HepG2 (cell line): ENCODE data around the gene ING5. TPM values are rescaled to one million over a fixed set of nuclear protein-coding genes. Genes with fewer than 3 reads are reported as not detected.
A peak's percentile ranks its signal among the peaks of the same experiment; 100 is the strongest.

Experiments used
- FOXK2 ChIP-seq: fragments of 450-650 bp; IDR thresholded peaks from 2 replicates; pipeline ENCODE4 v1.6.1; 2016
- KDM6A ChIP-seq: IDR thresholded peaks from 2 replicates; pipeline ENCODE4 v1.6.1; 2016; ENCODE audit warnings: low read depth
- PCBP1 ChIP-seq: fragments of 200-400 bp; formaldehyde crosslinking; IDR thresholded peaks from 2 replicates; pipeline ENCODE4 v1.6.1; 2017; ENCODE audit warnings: mild to moderate bottlenecking, low read depth, low read length, borderline replicate concordance
- POLR2AphosphoS5 ChIP-seq: IDR thresholded peaks from 2 replicates; pipeline ENCODE4 v1.6.1; 2012; ENCODE audit warnings: low read depth, low read length
- SNRNP70 ChIP-seq: fragments of 200-400 bp; formaldehyde crosslinking; IDR thresholded peaks from 2 replicates; pipeline ENCODE4 v1.6.1; 2017; ENCODE audit warnings: mild to moderate bottlenecking, low read depth, low read length, moderate library complexity
- SP4 ChIP-seq: sonication (generic); formaldehyde crosslinking; IDR thresholded peaks from 2 replicates; pipeline ENCODE4 v1.8.1; 2023; ENCODE audit warnings: mild to moderate bottlenecking, missing genetic modification reagents
- ZBTB21 ChIP-seq: sonication (generic); formaldehyde crosslinking; IDR thresholded peaks from 2 replicates; pipeline ENCODE4 v1.4.0; 2020; ENCODE audit warnings: missing genetic modification reagents
- ZKSCAN5 ChIP-seq: sonication (generic); formaldehyde crosslinking; IDR thresholded peaks from 2 replicates; pipeline ENCODE4 v1.5.1; 2020; ENCODE audit warnings: mild to moderate bottlenecking, missing genetic modification reagents
- ZNF484 ChIP-seq: sonication (generic); formaldehyde crosslinking; IDR thresholded peaks from 2 replicates; pipeline ENCODE4 v1.5.1; 2020; ENCODE audit warnings: mild to moderate bottlenecking, low read depth, missing genetic modification reagents, borderline replicate concordance
- ZNF782 ChIP-seq: sonication (generic); formaldehyde crosslinking; IDR thresholded peaks from 2 replicates; pipeline ENCODE4 v1.4.0; 2020; ENCODE audit warnings: missing genetic modification reagents, mild to moderate bottlenecking, borderline replicate concordance
- ZNF841 ChIP-seq: sonication (generic); formaldehyde crosslinking; IDR thresholded peaks from 2 replicates; pipeline ENCODE4 v1.8.1; 2023; ENCODE audit warnings: missing genetic modification reagents, borderline replicate concordance
- polyA plus RNA-seq, 8 experiments: library from polyadenylated mRNA; depleted of rRNA in 3 of 8; stranded (reverse) in 7 of 8; unstranded in 1 of 8; fragments of >200 nt; fragmentation: Illumina TruSeq in 4 of 8; extraction: Trizol in 4 of 8; gene quantifications; 2 replicates each; pipeline versions ENCODE4 v1.2.1 to v1.2.3, GENCODE V29; 2011 to 2016; ENCODE audit warnings: low read depth in 4 of 8, missing spikeins in 1 of 8, mixed read lengths in 1 of 8; ENCODE audit not compliant: insufficient read depth in 1 of 8
- total RNA-seq, 5 experiments: library from RNA; depleted of rRNA; stranded (reverse); fragments of >200 nt; fragmentation: Illumina TruSeq; extraction: Trizol; gene quantifications; 2 replicates each; pipeline ENCODE4 v1.2.3, GENCODE V29; 2016; ENCODE audit warnings: low read depth in 1 of 5
- TF ChIP-seq, protein P1 (sequence below): sonication (generic); formaldehyde crosslinking; IDR thresholded peaks from 2 replicates; pipeline ENCODE4 v1.8.1; 2023; ENCODE audit warnings: mild to moderate bottlenecking, missing genetic modification reagents
- TF ChIP-seq, protein P2 (sequence below): sonication (generic); formaldehyde crosslinking; IDR thresholded peaks from 2 replicates; pipeline ENCODE4 v1.8.1; 2022; ENCODE audit warnings: low read depth, mild to moderate bottlenecking, missing genetic modification reagents
- TF ChIP-seq, protein P3 (sequence below): sonication (generic); formaldehyde crosslinking; IDR thresholded peaks from 2 replicates; pipeline ENCODE4 v1.8.1; 2023; ENCODE audit warnings: mild to moderate bottlenecking, missing genetic modification reagents, borderline replicate concordance
- TF ChIP-seq, protein P4 (sequence below): sonication (generic); formaldehyde crosslinking; conservative IDR thresholded peaks from 2 replicates; pipeline ENCODE4 v1.8.1; 2023; ENCODE audit warnings: missing genetic modification reagents
- TF ChIP-seq, protein P5 (sequence below): IDR thresholded peaks from 2 replicates; pipeline ENCODE4 v1.6.1; 2016; ENCODE audit warnings: missing compliant biosample characterization, missing genetic modification reagents, borderline replicate concordance
- TF ChIP-seq, protein P6 (sequence below): sonication (generic); formaldehyde crosslinking; conservative IDR thresholded peaks from 2 replicates; pipeline ENCODE4 v1.8.0; 2022; ENCODE audit warnings: mild to moderate bottlenecking, moderate library complexity, missing genetic modification reagents

The ING5 gene
- total and polyA plus RNA-seq, 2 of the 13 experiments (the other 11 are each of a cell fraction or from before 2014, with no cell fraction given) = 61.9 to 71.9 TPM

DNA sequence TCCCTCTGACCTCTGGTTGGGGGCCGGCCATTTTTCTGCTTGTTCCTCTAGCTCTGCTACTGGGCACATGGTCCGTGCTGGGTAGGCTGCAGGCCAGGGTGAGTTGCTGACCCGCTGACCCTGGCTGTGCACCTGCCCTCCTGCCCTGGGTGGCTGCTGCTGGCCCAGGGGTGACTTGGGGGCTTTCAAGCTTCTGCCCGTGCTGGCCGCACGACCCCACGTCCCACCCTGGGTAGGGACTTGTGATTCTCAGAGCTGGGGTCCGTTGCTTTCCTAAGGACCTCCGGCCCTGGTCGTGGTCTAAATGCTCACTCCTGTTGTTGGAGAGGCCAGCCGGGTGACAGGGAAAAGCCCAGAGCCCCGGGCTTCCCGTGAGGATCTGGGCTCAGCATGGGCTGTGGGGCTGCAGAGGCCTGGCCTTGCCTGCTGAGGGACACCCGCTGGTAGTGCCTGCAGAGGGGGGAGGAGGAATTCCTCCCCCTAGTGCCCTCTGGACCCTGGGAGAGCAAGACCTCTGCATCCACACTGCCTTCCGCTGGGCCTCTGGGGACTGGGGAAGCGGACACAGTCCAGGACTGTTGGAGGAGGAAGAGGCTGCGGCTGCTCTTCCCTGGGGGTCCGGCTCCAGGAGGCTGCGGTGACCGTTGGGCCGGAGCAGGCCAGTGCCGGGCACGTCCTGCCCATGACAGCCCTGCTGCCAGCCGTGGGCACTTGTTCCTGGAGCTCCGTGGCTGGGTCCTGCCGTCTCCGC lies 68.5 kb downstream of the ING5 start (continued):
- TF ChIP-seq, protein P1, sequence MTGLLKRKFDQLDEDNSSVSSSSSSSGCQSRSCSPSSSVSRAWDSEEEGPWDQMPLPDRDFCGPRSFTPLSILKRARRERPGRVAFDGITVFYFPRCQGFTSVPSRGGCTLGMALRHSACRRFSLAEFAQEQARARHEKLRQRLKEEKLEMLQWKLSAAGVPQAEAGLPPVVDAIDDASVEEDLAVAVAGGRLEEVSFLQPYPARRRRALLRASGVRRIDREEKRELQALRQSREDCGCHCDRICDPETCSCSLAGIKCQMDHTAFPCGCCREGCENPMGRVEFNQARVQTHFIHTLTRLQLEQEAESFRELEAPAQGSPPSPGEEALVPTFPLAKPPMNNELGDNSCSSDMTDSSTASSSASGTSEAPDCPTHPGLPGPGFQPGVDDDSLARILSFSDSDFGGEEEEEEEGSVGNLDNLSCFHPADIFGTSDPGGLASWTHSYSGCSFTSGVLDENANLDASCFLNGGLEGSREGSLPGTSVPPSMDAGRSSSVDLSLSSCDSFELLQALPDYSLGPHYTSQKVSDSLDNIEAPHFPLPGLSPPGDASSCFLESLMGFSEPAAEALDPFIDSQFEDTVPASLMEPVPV (CRISPR knock-in tag) = no peak
- TF ChIP-seq SNRNP70 (no peak), ZNF782 (CRISPR knock-in tag) (no peak; the same call in 1 of the 2 replicates), PCBP1 (peak; percentile 74; the same call in 1 of the 2 replicates), FOXK2 (no peak), ZNF841 (CRISPR knock-in tag) (no peak), ZNF484 (CRISPR knock-in tag) (0 out of 2 replicates have a peak, but pooled peaks have one; percentile 33), KDM6A (CRISPR knock-in tag) (peak; percentile 95), ZKSCAN5 (CRISPR knock-in tag) (no peak), SP4 (CRISPR knock-in tag) (peak; percentile 84), POLR2AphosphoS5 (peak; percentile 98), ZBTB21 (no peak)
- TF ChIP-seq, protein P2, sequence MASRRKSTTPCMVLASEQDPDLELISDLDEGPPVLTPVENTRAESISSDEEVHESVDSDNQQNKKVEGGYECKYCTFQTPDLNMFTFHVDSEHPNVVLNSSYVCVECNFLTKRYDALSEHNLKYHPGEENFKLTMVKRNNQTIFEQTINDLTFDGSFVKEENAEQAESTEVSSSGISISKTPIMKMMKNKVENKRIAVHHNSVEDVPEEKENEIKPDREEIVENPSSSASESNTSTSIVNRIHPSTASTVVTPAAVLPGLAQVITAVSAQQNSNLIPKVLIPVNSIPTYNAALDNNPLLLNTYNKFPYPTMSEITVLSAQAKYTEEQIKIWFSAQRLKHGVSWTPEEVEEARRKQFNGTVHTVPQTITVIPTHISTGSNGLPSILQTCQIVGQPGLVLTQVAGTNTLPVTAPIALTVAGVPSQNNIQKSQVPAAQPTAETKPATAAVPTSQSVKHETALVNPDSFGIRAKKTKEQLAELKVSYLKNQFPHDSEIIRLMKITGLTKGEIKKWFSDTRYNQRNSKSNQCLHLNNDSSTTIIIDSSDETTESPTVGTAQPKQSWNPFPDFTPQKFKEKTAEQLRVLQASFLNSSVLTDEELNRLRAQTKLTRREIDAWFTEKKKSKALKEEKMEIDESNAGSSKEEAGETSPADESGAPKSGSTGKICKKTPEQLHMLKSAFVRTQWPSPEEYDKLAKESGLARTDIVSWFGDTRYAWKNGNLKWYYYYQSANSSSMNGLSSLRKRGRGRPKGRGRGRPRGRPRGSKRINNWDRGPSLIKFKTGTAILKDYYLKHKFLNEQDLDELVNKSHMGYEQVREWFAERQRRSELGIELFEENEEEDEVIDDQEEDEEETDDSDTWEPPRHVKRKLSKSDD (CRISPR knock-in tag) = peak; percentile 70; the same call in 1 of the 2 replicates
- TF ChIP-seq, protein P3, sequence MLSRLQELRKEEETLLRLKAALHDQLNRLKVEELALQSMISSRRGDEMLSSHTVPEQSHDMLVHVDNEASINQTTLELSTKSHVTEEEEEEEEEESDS (CRISPR knock-in tag) = no peak; the same call in 1 of the 2 replicates
- TF ChIP-seq, protein P4, sequence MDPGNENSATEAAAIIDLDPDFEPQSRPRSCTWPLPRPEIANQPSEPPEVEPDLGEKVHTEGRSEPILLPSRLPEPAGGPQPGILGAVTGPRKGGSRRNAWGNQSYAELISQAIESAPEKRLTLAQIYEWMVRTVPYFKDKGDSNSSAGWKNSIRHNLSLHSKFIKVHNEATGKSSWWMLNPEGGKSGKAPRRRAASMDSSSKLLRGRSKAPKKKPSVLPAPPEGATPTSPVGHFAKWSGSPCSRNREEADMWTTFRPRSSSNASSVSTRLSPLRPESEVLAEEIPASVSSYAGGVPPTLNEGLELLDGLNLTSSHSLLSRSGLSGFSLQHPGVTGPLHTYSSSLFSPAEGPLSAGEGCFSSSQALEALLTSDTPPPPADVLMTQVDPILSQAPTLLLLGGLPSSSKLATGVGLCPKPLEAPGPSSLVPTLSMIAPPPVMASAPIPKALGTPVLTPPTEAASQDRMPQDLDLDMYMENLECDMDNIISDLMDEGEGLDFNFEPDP (CRISPR knock-in tag) = 0 out of 2 replicates have a peak, but pooled peaks have one; percentile 89
- TF ChIP-seq, protein P5, sequence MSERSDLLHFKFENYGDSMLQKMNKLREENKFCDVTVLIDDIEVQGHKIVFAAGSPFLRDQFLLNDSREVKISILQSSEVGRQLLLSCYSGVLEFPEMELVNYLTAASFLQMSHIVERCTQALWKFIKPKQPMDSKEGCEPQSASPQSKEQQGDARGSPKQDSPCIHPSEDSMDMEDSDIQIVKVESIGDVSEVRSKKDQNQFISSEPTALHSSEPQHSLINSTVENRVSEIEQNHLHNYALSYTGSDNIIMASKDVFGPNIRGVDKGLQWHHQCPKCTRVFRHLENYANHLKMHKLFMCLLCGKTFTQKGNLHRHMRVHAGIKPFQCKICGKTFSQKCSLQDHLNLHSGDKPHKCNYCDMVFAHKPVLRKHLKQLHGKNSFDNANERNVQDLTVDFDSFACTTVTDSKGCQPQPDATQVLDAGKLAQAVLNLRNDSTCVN (CRISPR knock-in tag) = peak; percentile 92
- TF ChIP-seq, protein P6, sequence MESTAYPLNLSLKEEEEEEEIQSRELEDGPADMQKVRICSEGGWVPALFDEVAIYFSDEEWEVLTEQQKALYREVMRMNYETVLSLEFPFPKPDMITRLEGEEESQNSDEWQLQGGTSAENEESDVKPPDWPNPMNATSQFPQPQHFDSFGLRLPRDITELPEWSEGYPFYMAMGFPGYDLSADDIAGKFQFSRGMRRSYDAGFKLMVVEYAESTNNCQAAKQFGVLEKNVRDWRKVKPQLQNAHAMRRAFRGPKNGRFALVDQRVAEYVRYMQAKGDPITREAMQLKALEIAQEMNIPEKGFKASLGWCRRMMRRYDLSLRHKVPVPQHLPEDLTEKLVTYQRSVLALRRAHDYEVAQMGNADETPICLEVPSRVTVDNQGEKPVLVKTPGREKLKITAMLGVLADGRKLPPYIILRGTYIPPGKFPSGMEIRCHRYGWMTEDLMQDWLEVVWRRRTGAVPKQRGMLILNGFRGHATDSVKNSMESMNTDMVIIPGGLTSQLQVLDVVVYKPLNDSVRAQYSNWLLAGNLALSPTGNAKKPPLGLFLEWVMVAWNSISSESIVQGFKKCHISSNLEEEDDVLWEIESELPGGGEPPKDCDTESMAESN (CRISPR knock-in tag) = no peak; the same call in 1 of the 2 replicates
